GM12878 (cell line): Measurements from ENCODE around the gene NSFL1C. TPM values are rescaled to one million over a fixed set of nuclear protein-coding genes. Genes with fewer than 3 reads are reported as not detected.

ENCODE experiments used
- ATF3 ChIP-seq: IDR thresholded peaks from 2 replicates; pipeline ENCODE4 v1.6.1; 2011; ENCODE audit warnings: low read depth, mild to moderate bottlenecking, low read length, moderate library complexity, borderline replicate concordance; ENCODE audit errors: extremely low read depth
- BCL11A ChIP-seq: IDR thresholded peaks from 2 replicates; pipeline ENCODE4 v1.6.1; 2011; ENCODE audit warnings: low read depth, low read length
- BCL3 ChIP-seq: IDR thresholded peaks from 2 replicates; pipeline ENCODE4 v1.6.1; 2011; ENCODE audit warnings: borderline replicate concordance, low read depth, mild to moderate bottlenecking, moderate library complexity, low read length; ENCODE audit not compliant: insufficient read depth, poor library complexity, severe bottlenecking
- CHD2 ChIP-seq: IDR thresholded peaks from 2 replicates; pipeline ENCODE4 v1.6.1; 2011; ENCODE audit warnings: low read depth, low read length, improper control_type of control experiment, borderline replicate concordance
- CREM ChIP-seq: IDR thresholded peaks from 2 replicates; pipeline ENCODE4 v1.6.1; 2014; ENCODE audit warnings: antibody characterized with exemption, low read depth
- E2F4 ChIP-seq: IDR thresholded peaks from 2 replicates; pipeline ENCODE4 v1.6.1; 2012; ENCODE audit warnings: low read depth, low read length, improper control_type of control experiment
- EP300 ChIP-seq, 2 experiments: fragments of 150-350 bp in 1 of 2; IDR thresholded peaks; 2 replicates each; pipeline ENCODE4 v1.6.1; 2011 to 2012; ENCODE audit warnings: low read depth in 2 of 2, low read length in 2 of 2, borderline replicate concordance in 1 of 2, improper control_type of control experiment in 1 of 2, inconsistent platforms in 1 of 2; ENCODE audit not compliant: control insufficient read depth in 1 of 2
- FOXM1 ChIP-seq: IDR thresholded peaks from 2 replicates; pipeline ENCODE4 v1.6.1; 2012; ENCODE audit warnings: low read depth, mild to moderate bottlenecking, inconsistent platforms, low read length, moderate library complexity
- LARP7 ChIP-seq: fragments of 450-650 bp; IDR thresholded peaks from 2 replicates; pipeline ENCODE4 v1.6.1; 2017; ENCODE audit warnings: mild to moderate bottlenecking
- MXI1 ChIP-seq: fragments of 150-350 bp; IDR thresholded peaks from 2 replicates; pipeline ENCODE4 v1.6.1; 2011; ENCODE audit warnings: low read depth, mild to moderate bottlenecking, inconsistent platforms, low read length, improper control_type of control experiment
- NR2C1 ChIP-seq: fragments of 450-650 bp; IDR thresholded peaks from 2 replicates; pipeline ENCODE4 v1.6.1; 2017; ENCODE audit warnings: antibody characterized with exemption, mild to moderate bottlenecking, moderate library complexity
- RB1 ChIP-seq: fragments of 450-650 bp; formaldehyde crosslinking; IDR thresholded peaks from 2 replicates; pipeline ENCODE4 v1.6.1; 2017; ENCODE audit warnings: mild to moderate bottlenecking, borderline replicate concordance
- polyA plus RNA-seq, 11 experiments: library from polyadenylated mRNA; depleted of rRNA in 4 of 11; unstranded in 6 of 11; stranded (reverse) in 5 of 11; fragments of >200 nt; fragmentation: Nextera tagmentation in 4 of 11; fragmentation: Illumina TruSeq in 1 of 11; extraction: Ambion mirVana in 4 of 11; extraction: Trizol in 1 of 11; gene quantifications; 1 replicate in 1 of 11; 2 replicates in 10 of 11; pipeline versions ENCODE4 v1.2.1 to v1.2.3, GENCODE V29; 2011 to 2016; ENCODE audit warnings: inconsistent platforms in 2 of 11, missing spikeins in 2 of 11, low read depth in 1 of 11
- total RNA-seq, 4 experiments: library from RNA; depleted of rRNA in 3 of 4; stranded (reverse); fragments of >200 nt in 3 of 4; fragmentation: Illumina TruSeq in 1 of 4; extraction: Trizol in 1 of 4; gene quantifications; 2 replicates each; pipeline versions ENCODE4 v1.2.1 to v1.2.3, GENCODE V29; 2013 to 2021
- TF ChIP-seq, protein P1 (sequence below): IDR thresholded peaks from 2 replicates; pipeline ENCODE4 v1.6.1; 2012; ENCODE audit warnings: mild to moderate bottlenecking, low read depth, low read length
- TF ChIP-seq, protein P2 (sequence below): fragments of 150-350 bp; IDR thresholded peaks from 2 replicates; pipeline ENCODE4 v1.6.1; 2016; ENCODE audit warnings: low read depth, low read length
- TF ChIP-seq, protein P3 (sequence below): fragments of 450-650 bp; IDR thresholded peaks from 2 replicates; pipeline ENCODE4 v1.6.1; 2018; ENCODE audit warnings: borderline replicate concordance, mild to moderate bottlenecking; ENCODE audit not compliant: partially characterized antibody

NSFL1C gene
- total and polyA plus RNA-seq, 10 of the 15 experiments (the other 5 are each of a cell fraction or from before 2014, with no cell fraction given), result 21.5 to 100 (median 38.1) TPM

DNA sequence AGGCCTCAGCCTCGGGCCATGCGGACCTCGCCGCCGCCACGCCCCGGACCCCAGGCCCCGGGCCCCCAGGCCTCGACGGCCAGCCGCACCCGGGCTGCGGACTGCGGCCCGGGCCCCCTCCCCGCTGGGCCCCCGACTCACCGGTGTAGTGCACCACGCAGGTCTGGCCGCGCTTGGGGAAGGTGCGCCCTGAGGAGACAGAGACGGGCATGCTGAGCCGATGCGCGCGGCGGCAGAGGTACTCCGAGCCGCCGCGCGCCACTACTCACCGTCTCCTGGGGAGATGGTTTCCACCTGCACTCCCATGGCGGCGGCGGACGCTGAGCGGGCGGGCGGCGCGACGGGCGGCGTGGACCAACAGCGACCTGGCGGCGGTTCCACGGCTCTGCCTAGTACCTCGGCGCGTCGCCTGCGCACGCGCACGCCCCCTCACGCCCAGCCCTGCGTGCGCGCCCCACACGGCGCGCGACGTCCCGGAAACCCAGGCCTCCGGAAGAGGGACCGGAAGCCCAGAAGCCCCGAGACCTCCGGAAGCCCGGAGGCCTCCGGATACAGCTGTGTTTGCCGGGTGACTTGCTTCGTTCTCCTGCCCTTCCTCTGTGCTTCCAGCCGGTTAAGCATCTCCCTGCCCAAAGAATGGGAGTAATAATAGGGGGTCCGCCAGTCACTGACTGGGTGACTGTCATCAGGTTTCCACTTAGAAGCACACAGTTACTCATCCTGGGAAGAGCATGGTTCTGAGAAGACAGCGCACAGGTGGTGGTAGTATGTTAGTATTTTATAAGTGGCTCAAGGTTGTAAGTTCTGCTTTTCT is 73.7 kb downstream of the NSFL1C start, which contains the start of gene FKBP1A (continued):
- TF ChIP-seq RB1, result 0 out of 2 replicates have a peak, but pooled peaks have one; percentile 46
- TF ChIP-seq LARP7, result 0 out of 2 replicates have a peak, but pooled peaks have one; percentile 23
- TF ChIP-seq CHD2, result no peak
- TF ChIP-seq ATF3, result no peak
- TF ChIP-seq, protein P1, sequence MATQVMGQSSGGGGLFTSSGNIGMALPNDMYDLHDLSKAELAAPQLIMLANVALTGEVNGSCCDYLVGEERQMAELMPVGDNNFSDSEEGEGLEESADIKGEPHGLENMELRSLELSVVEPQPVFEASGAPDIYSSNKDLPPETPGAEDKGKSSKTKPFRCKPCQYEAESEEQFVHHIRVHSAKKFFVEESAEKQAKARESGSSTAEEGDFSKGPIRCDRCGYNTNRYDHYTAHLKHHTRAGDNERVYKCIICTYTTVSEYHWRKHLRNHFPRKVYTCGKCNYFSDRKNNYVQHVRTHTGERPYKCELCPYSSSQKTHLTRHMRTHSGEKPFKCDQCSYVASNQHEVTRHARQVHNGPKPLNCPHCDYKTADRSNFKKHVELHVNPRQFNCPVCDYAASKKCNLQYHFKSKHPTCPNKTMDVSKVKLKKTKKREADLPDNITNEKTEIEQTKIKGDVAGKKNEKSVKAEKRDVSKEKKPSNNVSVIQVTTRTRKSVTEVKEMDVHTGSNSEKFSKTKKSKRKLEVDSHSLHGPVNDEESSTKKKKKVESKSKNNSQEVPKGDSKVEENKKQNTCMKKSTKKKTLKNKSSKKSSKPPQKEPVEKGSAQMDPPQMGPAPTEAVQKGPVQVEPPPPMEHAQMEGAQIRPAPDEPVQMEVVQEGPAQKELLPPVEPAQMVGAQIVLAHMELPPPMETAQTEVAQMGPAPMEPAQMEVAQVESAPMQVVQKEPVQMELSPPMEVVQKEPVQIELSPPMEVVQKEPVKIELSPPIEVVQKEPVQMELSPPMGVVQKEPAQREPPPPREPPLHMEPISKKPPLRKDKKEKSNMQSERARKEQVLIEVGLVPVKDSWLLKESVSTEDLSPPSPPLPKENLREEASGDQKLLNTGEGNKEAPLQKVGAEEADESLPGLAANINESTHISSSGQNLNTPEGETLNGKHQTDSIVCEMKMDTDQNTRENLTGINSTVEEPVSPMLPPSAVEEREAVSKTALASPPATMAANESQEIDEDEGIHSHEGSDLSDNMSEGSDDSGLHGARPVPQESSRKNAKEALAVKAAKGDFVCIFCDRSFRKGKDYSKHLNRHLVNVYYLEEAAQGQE, result no peak
- TF ChIP-seq, protein P2, sequence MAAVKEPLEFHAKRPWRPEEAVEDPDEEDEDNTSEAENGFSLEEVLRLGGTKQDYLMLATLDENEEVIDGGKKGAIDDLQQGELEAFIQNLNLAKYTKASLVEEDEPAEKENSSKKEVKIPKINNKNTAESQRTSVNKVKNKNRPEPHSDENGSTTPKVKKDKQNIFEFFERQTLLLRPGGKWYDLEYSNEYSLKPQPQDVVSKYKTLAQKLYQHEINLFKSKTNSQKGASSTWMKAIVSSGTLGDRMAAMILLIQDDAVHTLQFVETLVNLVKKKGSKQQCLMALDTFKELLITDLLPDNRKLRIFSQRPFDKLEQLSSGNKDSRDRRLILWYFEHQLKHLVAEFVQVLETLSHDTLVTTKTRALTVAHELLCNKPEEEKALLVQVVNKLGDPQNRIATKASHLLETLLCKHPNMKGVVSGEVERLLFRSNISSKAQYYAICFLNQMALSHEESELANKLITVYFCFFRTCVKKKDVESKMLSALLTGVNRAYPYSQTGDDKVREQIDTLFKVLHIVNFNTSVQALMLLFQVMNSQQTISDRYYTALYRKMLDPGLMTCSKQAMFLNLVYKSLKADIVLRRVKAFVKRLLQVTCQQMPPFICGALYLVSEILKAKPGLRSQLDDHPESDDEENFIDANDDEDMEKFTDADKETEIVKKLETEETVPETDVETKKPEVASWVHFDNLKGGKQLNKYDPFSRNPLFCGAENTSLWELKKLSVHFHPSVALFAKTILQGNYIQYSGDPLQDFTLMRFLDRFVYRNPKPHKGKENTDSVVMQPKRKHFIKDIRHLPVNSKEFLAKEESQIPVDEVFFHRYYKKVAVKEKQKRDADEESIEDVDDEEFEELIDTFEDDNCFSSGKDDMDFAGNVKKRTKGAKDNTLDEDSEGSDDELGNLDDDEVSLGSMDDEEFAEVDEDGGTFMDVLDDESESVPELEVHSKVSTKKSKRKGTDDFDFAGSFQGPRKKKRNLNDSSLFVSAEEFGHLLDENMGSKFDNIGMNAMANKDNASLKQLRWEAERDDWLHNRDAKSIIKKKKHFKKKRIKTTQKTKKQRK, result no peak
- TF ChIP-seq, protein P3, sequence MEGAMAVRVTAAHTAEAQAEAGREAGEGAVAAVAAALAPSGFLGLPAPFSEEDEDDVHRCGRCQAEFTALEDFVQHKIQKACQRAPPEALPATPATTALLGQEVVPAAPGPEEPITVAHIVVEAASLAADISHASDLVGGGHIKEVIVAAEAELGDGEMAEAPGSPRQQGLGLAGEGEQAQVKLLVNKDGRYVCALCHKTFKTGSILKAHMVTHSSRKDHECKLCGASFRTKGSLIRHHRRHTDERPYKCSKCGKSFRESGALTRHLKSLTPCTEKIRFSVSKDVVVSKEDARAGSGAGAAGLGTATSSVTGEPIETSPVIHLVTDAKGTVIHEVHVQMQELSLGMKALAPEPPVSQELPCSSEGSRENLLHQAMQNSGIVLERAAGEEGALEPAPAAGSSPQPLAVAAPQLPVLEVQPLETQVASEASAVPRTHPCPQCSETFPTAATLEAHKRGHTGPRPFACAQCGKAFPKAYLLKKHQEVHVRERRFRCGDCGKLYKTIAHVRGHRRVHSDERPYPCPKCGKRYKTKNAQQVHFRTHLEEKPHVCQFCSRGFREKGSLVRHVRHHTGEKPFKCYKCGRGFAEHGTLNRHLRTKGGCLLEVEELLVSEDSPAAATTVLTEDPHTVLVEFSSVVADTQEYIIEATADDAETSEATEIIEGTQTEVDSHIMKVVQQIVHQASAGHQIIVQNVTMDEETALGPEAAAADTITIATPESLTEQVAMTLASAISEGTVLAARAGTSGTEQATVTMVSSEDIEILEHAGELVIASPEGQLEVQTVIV, result no peak
- peak in 1 of 2 experiments; percentile 43; a peak in 1 of 4 replicates for TF ChIP-seq EP300 (IDR thresholded peaks at IDR 0.05; ENCODE audit: borderline replicate concordance in 1 of 2, control insufficient read depth in 1 of 2, low read depth in 2 of 2, low read length in 2 of 2)
- no peak for TF ChIP-seq FOXM1
- no peak for TF ChIP-seq E2F4
- peak; percentile 80 for TF ChIP-seq MXI1
- no peak for TF ChIP-seq BCL11A
- TF ChIP-seq CREM, result peak; percentile 37; the same call in 1 of the 2 replicates
- peak; percentile 60 for TF ChIP-seq NR2C1
- no peak for TF ChIP-seq BCL3
